Endothelial cell (in vitro differentiated cells): ENCODE data around the gene NFKBIE. TPM values are rescaled to one million over a fixed set of nuclear protein-coding genes. Genes with fewer than 3 reads are reported as not detected.

Experiments used
- DNase-seq: peaks from one replicate; pipeline ENCODE4 v3.0.0; 2021; ENCODE audit warnings: low spot score
- H3K27ac Mint-ChIP-seq: one replicate; pipeline ENCODE4 v1.8.0; 2021; ENCODE audit warnings: mixed read lengths, inconsistent platforms; ENCODE audit not compliant: unreplicated experiment
- H3K27me3 Mint-ChIP-seq: one replicate; pipeline ENCODE4 v1.8.0; 2021; ENCODE audit warnings: mild to moderate bottlenecking, moderate library complexity, mixed read lengths, inconsistent platforms; ENCODE audit not compliant: unreplicated experiment
- H3K36me3 Mint-ChIP-seq: one replicate; pipeline ENCODE4 v1.8.0; 2021; ENCODE audit warnings: mild to moderate bottlenecking, low read depth, mixed read lengths, inconsistent platforms; ENCODE audit not compliant: unreplicated experiment
- H3K4me1 Mint-ChIP-seq: one replicate; pipeline ENCODE4 v1.8.0; 2021; ENCODE audit warnings: mild to moderate bottlenecking, mixed read lengths, inconsistent platforms; ENCODE audit not compliant: unreplicated experiment
- H3K4me3 Mint-ChIP-seq: one replicate; pipeline ENCODE4 v1.8.0; 2021; ENCODE audit warnings: mild to moderate bottlenecking, mixed read lengths, inconsistent platforms; ENCODE audit not compliant: unreplicated experiment
- H3K9me3 Mint-ChIP-seq: one replicate; pipeline ENCODE4 v1.8.0; 2021; ENCODE audit warnings: mixed read lengths, inconsistent platforms; ENCODE audit not compliant: unreplicated experiment
- total RNA-seq: library from RNA; stranded (reverse); fragmentation: NEBNext Ultra II Directional; extraction: Animal tissue kit (Norgen Biotek cat#: 25700); gene quantifications from one replicate; pipeline ENCODE4 v1.2.1, GENCODE V29; 2021; ENCODE audit not compliant: unreplicated experiment
- TF ChIP-seq, protein P1 (sequence below): fragments of 200-600 bp; sonication (generic); IDR thresholded peaks from one replicate; pipeline ENCODE4 v1.5.0; 2021; ENCODE audit warnings: antibody characterized with exemption; ENCODE audit not compliant: unreplicated experiment

The NFKBIE gene
- total RNA-seq, 1 donor from 2014 or later = 16.7 TPM

GRCh38 chr6:44291841-44292240 is 26.5 kb upstream of the NFKBIE start:
- Mint-ChIP-seq H3K36me3 (peaks cover 3% of the 10 kb centered on the region), H3K4me3 (no peak overlapping the region), H3K27me3 (peaks cover 23% of the 10 kb centered on the region), H3K27ac (no peak overlapping the region), H3K9me3 (no peaks in the 10 kb centered on the region), H3K4me1 (no peaks in the 10 kb centered on the region)
- TF ChIP-seq, protein P1, sequence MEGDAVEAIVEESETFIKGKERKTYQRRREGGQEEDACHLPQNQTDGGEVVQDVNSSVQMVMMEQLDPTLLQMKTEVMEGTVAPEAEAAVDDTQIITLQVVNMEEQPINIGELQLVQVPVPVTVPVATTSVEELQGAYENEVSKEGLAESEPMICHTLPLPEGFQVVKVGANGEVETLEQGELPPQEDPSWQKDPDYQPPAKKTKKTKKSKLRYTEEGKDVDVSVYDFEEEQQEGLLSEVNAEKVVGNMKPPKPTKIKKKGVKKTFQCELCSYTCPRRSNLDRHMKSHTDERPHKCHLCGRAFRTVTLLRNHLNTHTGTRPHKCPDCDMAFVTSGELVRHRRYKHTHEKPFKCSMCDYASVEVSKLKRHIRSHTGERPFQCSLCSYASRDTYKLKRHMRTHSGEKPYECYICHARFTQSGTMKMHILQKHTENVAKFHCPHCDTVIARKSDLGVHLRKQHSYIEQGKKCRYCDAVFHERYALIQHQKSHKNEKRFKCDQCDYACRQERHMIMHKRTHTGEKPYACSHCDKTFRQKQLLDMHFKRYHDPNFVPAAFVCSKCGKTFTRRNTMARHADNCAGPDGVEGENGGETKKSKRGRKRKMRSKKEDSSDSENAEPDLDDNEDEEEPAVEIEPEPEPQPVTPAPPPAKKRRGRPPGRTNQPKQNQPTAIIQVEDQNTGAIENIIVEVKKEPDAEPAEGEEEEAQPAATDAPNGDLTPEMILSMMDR = no peak
- DNase-seq = no peak

DNA sequence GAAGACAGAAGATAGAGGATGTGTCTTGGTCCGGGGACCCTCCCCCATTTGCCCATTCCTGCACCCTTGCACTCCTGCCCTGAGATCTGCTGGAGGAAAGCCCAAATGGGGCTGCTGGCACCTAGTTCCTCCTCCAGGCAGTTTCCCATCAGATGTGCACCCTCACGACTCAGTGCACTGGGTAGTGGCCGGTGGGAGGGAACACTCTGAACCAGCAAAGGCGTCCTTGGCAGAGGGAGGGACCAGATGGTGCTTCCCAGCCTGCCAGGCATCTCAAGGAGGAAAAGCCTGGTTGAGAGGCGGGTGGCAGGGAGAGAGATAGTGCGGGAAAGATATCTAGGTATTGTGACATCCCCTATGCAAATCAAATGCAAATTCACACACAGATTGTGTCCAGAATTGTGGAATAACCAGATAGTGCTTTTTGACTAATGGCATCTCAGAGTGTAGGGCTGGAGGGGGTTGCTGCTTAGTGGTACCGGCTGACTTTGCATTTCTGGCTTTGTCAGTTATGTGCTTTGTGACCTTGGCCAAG is 24.4 kb upstream of the NFKBIE start:
- no peak overlapping the region for H3K27ac Mint-ChIP-seq
- H3K4me3 Mint-ChIP-seq = no peak overlapping the region
- no peaks in the 10 kb centered on the region for H3K9me3 Mint-ChIP-seq
- DNase-seq = no peak
- H3K36me3 Mint-ChIP-seq = peaks cover 4% of the 10 kb centered on the region
- no peaks in the 10 kb centered on the region for H3K4me1 Mint-ChIP-seq
- peaks cover 19% of the 10 kb centered on the region for H3K27me3 Mint-ChIP-seq
- TF ChIP-seq, protein P1 = no peak

DNA sequence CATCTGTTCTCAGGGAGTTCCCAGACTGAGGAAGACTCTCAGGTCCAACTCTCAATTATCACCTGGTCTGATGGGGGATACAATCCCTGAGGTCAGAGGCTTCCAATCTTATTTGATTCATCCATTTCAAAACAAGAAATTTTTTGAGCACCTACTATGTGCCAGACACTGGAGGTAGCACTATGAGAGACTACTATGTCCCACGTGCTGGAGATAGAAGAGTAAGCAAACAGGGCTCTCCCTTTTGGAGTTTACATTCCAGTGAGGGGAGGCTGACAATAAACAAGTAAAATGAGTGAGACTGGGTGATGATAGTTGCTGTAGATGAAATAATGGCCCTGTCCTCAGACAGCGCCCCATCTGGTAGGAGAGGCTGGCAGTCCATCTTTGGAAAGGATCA is 21.4 kb upstream of the NFKBIE start:
- peaks cover 19% of the 10 kb centered on the region for H3K27me3 Mint-ChIP-seq
- no peak for DNase-seq
- peaks cover 4% of the 10 kb centered on the region for H3K36me3 Mint-ChIP-seq
- peak overlapping the region; percentile 28 for H3K27ac Mint-ChIP-seq
- H3K4me1 Mint-ChIP-seq = peaks cover 6% of the 10 kb centered on the region
- H3K9me3 Mint-ChIP-seq = no peaks in the 10 kb centered on the region
- TF ChIP-seq, protein P1 = no peak
- no peak overlapping the region for H3K4me3 Mint-ChIP-seq

GRCh38 chr6:44286285-44286565 is 20.9 kb upstream of the NFKBIE start:
- TF ChIP-seq, protein P1 = no peak
- Mint-ChIP-seq H3K27me3 (peaks cover 15% of the 10 kb centered on the region), H3K4me3 (no peak overlapping the region), H3K9me3 (no peaks in the 10 kb centered on the region), H3K36me3 (peaks cover 4% of the 10 kb centered on the region), H3K27ac (no peak overlapping the region), H3K4me1 (peaks cover 6% of the 10 kb centered on the region)
- no peak for DNase-seq

GRCh38 chr6:44285552-44286284 is 20.4 kb upstream of the NFKBIE start:
- no peak overlapping the region for H3K27ac Mint-ChIP-seq
- no peak overlapping the region for H3K4me3 Mint-ChIP-seq
- DNase-seq = no peak
- TF ChIP-seq, protein P1 = no peak
- peaks cover 4% of the 10 kb centered on the region for H3K36me3 Mint-ChIP-seq
- peaks cover 6% of the 10 kb centered on the region for H3K4me1 Mint-ChIP-seq
- H3K27me3 Mint-ChIP-seq = peaks cover 15% of the 10 kb centered on the region
- H3K9me3 Mint-ChIP-seq = no peaks in the 10 kb centered on the region
